ENCODE results near the gene SRRM3.
A peak's percentile ranks its signal among the peaks of the same experiment; 100 is the strongest.
"Not testable (repeated sequence)": the region's sequence is repeated elsewhere in the genome, so short reads cannot be mapped to it uniquely, and the experiment has no call there.

SRRM3 gene

DNA sequence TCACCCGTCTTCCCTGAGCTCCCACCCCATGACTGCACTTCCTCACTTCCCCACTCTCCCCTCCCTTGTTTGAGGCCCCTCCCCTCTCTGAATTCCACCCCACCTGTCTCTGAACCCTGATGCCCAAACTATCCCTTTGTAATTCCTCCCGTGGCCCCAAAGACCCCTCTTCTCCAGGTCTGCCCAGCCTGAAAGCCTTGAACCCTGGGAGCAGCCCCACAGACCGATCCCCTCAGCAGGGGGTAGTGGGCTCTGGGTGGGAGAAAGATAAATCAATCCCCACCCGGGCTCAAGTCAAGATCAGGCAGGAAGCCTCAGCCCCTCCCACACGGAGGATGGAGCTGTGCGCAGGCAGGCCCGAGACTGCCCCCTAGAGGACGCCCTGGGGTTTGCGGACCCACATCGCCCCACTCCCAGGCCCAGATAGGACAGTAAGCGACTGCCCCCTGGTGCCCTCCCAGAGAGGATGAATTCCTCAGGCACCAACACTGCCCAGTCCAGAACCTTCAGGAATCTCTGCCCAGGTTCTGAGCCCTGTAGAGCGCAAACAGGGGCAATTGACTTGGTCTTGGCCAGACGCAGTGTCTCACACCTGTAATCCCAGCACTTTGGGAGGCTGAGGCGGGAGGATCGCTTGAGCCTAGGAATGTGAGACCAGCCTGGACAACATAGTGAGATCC, 112.5 kb downstream of the SRRM3 start:
- TF ChIP-seq, protein P1, sequence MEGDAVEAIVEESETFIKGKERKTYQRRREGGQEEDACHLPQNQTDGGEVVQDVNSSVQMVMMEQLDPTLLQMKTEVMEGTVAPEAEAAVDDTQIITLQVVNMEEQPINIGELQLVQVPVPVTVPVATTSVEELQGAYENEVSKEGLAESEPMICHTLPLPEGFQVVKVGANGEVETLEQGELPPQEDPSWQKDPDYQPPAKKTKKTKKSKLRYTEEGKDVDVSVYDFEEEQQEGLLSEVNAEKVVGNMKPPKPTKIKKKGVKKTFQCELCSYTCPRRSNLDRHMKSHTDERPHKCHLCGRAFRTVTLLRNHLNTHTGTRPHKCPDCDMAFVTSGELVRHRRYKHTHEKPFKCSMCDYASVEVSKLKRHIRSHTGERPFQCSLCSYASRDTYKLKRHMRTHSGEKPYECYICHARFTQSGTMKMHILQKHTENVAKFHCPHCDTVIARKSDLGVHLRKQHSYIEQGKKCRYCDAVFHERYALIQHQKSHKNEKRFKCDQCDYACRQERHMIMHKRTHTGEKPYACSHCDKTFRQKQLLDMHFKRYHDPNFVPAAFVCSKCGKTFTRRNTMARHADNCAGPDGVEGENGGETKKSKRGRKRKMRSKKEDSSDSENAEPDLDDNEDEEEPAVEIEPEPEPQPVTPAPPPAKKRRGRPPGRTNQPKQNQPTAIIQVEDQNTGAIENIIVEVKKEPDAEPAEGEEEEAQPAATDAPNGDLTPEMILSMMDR (IDR thresholded peaks at IDR 0.05) = peak; percentile 99
- Histone ChIP-seq H3K4me3 (peak overlapping the region; percentile 30), H3K27ac (peak overlapping the region in 1 of 2 donors; percentile 64)
- DNase-seq (ENCODE audit: low spot score) = peak; percentile 97

DNA sequence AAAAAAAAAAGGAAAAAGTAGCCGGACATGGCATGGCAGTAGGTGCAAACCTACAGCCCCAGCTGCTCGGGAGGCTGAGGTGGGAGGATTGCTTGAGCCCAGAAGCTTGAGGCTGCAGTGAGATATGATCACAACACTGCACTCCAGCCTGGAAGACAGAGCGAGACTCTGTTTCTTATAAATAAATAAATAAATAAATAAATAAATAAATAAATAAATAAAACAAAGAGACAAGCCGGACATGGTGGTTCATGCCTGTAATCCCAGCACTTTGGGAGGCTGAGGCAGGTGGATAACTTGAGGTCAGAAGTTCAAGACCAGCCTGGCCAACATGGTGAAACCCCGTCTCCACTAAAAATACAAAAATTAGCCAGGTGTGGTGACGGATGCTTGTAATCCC, 113.0 kb downstream of the SRRM3 start:
- H3K27ac ChIP-seq; H3K4me3 ChIP-seq; DNase-seq (ENCODE audit: low spot score): not testable (repeated sequence)

DNA sequence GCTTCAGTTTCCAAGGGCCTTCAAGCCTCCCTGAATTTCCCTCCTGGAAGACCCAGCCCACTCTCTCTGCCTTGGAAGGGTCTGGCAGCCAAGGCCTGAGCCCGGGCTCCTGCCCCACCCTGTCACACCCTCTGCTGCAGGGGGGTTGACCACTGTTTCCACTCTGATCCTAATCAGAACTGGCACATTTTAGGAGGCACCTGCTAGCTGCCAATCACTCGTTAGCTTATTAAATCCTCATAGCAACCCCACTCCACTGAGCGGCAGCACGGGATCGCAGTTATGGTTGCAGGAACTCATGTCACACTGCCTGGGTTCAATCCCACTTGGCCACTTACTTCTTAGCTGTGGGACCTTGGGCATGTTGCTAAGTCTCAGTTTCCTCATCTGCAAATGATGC, 113.7 kb downstream of the SRRM3 start:
- TF ChIP-seq, protein P1 (IDR thresholded peaks at IDR 0.05) = no peak
- Histone ChIP-seq H3K27ac (no peak overlapping the region), H3K4me3 (no peak overlapping the region)
- DNase-seq (ENCODE audit: low spot score) = no peak

DNA sequence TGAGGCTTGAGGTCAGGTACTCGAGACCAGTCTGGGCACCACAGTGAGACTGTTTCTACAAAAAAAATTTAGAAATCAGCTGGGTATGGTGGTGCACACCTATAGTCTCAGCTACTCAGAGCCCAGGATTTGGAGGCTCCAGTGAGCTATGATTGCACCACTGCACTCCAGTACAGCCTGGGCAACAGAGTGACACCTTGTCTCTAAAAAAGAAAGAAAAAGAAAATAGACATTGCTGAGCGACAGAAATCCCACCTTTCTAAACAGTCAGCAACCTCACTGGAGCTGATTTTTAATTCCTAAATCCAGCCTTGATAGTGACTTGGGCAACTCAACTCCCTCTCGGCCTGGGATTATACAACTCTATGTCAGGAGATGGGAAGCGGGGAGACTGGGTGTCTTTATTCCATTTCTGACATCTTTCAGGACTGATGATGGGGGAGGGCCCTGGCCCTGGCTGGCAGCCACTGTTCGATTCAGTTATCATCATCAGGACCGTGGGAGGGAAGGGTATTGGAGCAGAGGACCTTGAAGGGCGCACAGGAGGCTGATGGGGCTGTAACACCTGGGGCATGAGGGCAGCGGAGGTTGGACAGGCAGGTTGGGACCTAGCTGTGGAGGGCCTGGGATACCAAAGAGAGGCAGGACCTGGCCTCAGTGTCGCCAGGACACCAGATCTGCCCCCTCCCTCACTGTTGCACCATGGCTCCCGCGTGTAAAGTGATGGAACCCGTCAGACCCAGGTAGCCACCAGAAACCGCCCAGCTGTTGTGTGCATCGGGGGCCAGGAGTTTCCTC, 115.5 kb downstream of the SRRM3 start:
- TF ChIP-seq, protein P1 (IDR thresholded peaks at IDR 0.05) = no peak
- no peak for DNase-seq (ENCODE audit: low spot score)
- H3K27ac ChIP-seq = peak overlapping the region; percentile 98
- peak overlapping the region; percentile 91 for H3K4me3 ChIP-seq

DNA sequence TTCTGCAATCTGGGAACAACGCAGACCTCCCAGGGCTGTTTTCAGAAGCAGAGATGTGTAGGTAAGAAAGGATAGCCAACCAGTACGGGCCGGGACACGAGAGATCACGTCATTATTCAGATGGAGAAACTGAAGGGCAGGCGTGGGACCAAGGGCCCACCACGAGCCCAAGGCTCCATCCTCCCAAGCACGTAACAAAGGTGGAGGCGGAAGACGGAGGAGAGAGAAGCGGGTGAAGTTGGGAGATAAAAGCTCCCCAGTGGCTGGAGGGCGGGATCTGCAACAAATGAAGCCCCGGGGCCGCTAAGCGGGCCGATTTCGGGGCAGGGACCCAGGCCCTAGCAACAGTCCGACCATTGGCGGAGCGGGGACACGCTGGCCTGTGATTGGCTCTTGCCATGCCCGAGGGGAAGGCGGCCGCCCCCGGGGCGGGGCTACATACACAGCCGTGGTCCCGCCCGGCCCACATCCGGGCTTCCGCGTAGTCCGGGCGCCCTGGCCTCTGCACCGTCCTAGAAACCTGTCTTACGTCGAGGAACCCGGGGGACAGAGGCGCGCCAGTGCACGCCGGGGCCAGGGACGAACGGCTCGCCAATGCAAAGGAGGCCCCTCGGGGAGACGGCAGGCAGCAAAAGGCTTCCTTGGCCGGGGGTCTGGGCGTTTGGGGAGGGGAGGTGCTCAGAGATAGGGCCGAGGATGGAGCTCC, 116.2 kb downstream of the SRRM3 start:
- DNase-seq (ENCODE audit: low spot score) = peak; percentile 98
- peak overlapping the region; percentile 91 for H3K4me3 ChIP-seq
- TF ChIP-seq, protein P1 (IDR thresholded peaks at IDR 0.05) = no peak
- peak overlapping the region; percentile 98 for H3K27ac ChIP-seq

DNA sequence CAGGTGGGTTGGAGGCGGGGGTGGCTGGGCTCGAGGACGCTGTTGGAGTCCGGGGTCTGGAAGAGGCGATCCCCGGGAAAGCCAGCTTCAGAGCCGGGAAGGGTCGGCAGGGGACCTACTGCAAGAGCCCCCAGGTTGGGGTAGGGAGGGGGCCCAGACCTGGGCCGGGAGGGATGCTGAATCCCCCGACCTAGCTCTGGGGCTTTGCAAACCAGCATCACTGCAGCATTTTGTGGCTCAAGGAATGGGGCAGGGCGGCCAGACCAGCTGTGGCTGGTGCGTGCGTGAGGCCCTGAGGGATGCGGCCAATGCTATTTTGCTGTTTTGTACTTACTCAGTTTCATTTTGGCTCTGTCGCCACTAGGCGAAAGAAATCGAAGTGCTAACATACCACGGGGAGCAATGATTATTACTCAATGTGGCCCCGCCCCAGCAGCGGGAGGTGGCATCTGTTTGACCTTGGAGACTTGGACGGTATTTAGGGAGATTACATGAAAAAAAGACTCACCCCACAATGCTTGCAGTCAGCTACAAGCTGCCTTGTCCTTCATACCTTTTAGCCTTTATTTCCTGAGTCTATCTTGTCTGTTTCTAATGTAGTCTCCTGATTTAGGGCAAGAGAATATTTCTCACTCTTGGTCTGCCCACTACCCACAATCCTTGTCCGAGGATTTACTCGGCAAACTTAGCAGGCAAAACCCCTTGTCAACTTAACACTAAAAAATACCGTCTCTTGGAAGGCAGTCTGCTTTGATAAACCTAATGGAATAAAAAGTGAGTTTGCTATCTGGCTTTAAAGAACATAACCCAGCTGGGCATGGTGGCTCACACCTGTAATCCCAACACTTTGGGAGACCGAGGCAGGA, 117.0 kb downstream of the SRRM3 start:
- DNase-seq (ENCODE audit: low spot score) = peak; percentile 88
- H3K27ac ChIP-seq = peak overlapping the region; percentile 98
- TF ChIP-seq, protein P1 (IDR thresholded peaks at IDR 0.05) = peak; percentile 15
- H3K4me3 ChIP-seq = peak overlapping the region; percentile 91
